GM18867 (cell line): ENCODE data around the gene CYP4Z1.
A peak's percentile ranks its signal among the peaks of the same experiment; 100 is the strongest.
"Not testable (repeated sequence)": the region's sequence is repeated elsewhere in the genome, so short reads cannot be mapped to it uniquely, and the experiment has no call there.

ENCODE experiments used
- ATAC-seq: cut with Tn5 transposase; IDR thresholded peaks from one replicate; pipeline ENCODE4 v1.9.1; 2021; ENCODE audit warnings: mild to moderate bottlenecking, moderate library complexity; ENCODE audit not compliant: unreplicated experiment

CYP4Z1 gene

DNA sequence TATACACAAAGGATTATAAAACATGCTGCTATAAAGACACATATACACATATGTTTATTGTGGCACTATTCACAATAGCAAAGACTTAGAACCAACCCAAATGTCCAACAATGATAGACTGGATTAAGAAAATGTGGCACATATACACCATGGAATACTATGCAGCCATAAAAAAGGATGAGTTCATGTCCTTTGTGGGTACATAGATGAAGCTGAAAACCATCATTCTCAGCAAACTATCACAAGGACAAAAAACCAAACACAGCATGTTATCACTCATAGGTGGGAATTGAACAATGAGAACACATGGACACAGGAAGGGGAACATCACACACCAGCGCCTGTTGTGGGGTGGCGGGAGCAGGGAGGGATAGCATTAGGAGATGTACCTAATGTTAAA lies 60.0 kb downstream of the CYP4Z1 start:
- not testable (repeated sequence) for ATAC-seq

DNA sequence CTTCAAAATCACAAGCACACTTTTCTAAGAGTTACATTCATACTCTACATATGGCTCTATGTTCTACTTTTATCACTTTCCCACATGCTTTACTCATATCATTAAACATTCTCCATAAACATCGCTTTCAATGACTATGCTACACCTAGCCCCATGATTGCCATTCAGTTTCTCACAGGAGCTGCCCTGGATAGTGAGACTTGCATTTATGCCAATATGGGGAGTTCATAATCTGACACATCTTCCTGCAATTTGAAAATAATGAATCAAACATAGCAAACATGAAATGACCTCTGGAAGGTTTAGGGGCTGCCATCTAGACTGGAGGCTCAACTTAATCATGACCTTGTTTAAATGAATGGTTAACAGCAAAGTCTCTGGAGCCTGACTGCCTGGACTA lies 61.2 kb downstream of the CYP4Z1 start:
- ATAC-seq: no peak

DNA sequence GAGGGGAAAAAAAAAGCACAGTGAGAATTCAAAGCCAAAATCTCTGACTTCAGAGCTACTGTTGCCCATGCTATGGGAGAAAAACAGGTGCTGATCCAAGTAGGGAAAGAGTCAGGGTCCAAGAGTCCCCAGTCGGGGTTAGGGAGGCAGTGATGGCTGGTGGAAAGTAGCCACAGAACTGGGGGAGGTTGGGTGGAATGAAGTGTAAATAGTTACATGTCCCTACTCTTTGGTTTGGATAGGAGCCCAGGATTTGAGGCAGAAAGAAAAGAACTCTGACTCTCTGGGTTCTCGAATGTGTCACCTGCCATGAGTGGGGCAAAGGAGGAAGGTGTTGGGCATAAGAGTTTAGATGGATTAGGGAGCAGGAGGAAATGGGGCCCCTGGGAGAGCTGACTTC lies 61.8 kb downstream of the CYP4Z1 start:
- not testable (repeated sequence) for ATAC-seq

DNA sequence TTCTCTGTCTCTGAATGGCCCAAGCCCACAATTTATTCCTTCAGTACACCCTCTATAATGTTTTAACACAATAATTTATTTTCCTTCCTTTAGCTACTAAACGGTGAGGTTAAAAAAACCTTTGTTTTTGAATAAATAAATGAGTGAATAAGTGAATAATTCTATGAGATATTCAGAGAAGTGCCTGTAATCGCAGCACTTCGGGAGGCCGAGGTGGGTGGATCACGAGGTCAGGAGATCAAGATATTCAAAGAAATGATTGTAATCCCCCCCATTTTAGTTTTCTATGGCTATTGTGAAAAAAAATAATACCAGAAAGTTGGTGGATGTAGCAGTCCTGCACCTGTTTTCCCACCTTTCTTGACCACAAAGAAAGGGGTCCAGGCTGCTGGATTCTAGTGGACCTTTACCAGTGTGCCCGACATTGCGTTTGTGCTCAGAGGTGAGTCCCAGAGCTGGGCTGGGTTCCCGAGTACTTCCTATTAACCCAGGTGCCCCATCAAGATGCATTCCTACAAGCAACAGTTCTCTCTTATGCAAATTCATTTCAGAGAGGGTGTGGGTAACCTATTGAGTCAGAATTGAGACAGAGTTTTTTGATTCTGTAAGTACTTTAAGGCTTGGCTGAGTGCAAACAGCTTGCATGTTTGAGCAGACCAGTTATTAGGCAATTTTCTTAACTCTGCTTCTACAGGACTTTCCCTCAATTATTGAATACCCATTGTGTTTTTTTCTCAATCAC lies 62.6 kb downstream of the CYP4Z1 start:
- ATAC-seq: not testable (repeated sequence)

DNA sequence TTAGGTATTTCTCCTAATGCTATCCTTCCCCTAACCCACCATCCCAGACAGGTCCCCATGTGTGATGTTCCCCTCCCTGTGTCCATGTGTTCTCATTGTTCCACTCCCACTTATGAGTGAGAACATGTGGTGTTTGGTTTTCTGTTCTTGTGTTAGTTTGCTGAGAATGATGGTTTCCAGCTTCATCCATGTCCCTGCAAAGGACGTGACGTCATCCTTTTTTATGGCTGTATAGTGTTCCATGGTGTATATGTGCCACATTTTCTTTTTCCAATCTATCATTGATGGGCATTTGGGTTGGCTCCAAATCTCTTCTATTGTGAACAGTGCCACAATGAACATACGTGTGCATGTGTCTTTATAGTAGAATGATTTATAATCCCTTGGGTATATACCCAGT lies 65.6 kb downstream of the CYP4Z1 start:
- ATAC-seq: not testable (repeated sequence)

DNA sequence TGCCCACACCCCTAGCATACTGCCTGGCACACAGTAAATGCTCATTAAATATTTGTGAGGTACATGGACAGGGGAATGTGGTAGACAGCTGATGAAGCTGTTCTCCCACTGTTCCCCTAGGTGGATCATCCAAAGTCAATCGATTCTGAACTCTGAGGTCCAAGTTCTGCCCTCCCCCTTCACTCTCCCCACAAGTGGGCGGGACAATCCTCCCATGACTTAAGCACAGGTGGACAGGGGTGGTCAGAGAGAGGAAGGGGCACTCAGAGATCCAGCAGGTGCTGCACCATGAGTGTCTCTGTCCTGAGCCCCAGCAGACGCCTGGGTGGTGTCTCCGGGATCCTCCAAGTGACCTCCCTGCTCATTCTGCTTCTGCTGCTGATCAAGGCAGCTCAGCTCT lies 70.2 kb downstream of the CYP4Z1 start, which contains the start of gene CYP4A22:
Gene CYP4A22, plus strand, starts transcription at position 244 of the 400 bp plus-strand sequence. Its CDS starts 45 bp downstream, at position 289.
- ATAC-seq: no peak

DNA sequence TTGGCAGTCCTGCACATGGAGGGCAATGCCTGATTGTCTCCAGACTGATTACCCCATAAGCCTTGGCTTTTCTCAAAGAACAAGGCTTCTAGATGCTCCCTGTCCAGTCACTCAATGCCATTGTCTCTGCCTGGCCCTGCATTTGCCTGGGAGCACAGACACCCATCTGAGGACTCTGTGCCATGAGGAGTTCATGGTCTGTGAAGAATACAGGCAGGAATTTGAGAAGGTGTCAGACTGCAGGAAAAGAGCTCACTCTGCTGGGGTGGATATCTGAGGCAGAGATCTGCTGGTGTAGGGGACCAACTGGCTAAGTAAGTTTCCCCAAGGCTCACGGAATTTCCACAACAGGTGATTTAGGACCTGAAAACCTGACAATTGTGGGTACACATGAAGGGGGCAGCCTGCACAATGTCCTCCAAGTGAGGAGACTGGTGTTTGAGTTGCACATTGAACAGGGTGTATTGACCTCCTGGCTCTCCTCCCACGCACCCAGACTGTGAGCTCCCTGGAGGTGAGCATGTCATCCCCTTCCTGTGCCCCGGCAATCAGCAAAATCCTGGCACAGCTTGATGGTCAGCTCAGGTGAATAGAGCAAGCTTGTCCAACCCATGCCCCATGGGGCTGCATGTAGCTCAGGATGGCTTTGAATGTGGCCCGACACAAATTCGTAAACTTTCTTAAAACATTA lies 71.0 kb downstream of the CYP4Z1 start:
- no peak for ATAC-seq

DNA sequence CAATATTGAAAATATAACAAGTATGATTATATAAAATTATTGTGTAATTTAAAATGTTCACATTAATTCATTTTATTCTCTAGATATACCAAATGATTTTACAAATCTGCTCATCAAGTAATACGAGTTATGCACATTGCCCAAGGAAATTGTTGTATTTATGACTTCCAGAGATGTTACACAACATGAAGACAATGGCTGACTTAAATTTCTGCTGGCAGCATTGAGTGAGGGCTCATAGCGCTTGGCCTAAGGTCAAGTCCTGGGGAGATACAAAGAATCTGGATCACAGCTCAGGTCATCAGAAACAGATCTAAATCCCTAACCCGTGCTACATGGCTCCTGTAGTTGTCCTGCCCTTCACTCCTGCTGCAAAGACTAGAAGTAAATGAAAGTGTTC lies 73.3 kb downstream of the CYP4Z1 start:
- ATAC-seq: not testable (repeated sequence)

DNA sequence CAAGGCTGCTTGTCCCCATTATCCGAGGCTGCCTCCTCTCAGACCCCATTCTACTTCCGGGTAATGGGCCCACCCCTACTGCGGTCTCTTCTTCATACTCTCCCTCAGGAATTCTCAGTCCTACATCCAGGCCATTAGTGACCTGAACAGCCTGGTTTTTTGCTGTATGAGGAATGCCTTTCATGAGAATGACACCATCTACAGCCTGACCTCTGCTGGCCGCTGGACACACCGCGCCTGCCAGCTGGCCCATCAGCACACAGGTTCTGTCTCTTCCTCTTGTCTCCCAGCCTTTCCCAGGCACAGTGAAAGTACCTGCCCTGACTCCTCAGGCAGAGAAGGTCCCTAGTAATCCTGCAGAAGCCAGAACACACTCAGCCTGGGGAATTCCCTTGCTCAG lies 76.6 kb downstream of the CYP4Z1 start:
- not testable (repeated sequence) for ATAC-seq

DNA sequence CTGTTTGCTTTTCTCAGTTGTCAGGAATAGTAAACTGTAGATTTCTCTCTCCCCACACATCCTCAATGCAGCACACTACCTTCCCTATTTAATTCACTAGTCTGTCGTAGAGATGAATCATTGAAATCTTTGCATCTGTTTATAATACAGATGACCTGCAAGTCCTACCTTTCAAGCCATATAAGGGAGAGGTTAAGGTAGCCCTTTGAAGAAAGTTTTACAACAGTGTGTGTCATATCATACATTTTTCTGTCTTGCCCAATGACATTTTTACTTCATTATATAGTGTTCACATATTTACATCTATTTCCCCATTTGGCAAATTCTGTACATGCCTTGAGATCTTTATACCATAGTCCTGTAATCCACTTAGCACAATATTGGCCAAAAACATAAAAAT lies 79.5 kb downstream of the CYP4Z1 start:
- ATAC-seq: not testable (repeated sequence)

DNA sequence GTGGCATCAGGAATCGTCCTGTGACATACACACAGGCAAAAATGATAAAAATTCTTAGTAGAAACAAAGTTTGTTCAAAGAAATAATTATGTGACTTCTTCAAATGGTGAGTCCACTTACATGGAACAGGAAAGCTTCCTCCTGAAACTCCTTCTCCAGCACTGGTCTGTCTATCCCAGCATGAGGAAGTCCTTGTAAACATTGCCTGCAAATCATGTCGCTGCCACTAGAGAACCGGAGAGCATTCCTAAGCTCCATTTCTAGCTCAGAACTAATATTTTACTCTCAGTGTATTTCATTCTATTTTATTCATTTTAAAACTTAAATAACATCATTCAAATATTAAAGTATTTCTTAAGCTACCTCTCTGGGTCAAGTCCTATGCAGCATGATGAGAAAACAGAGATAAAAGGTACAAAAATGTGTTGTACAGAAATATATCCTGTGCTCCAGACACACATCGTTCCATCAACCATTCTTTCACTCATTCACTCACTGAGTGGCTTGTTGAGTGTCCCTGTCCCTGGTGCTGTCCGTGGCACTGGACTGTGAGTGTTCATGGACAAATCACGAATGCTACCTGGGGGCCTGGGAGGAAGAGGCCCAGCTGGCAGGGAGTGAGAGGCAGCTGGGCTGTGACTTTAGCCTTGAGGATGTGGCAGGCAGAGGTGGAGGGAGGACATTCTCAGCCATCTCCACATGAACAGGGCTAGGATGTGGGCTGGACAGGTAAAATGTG lies 80.2 kb downstream of the CYP4Z1 start:
- ATAC-seq: no peak

DNA sequence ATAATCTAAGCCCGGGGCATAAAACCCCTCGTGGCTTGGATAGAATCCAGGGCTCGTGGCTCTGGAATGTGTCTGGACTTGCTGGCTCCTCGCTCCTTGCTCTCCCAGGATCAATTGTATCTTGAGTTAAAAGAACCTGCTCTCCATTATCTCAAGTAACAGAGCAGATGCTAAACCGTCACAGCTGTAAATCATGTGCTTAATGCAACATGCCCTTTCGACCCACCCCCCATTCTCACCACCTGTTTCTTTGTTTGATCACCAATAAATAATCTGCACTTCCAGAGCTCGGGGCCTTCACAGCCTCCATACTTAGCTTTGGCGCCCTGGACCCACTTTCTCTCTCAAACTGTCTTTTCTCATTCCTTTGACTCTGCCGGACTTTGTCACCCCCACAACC lies 82.1 kb downstream of the CYP4Z1 start:
- ATAC-seq: not testable (repeated sequence)

DNA sequence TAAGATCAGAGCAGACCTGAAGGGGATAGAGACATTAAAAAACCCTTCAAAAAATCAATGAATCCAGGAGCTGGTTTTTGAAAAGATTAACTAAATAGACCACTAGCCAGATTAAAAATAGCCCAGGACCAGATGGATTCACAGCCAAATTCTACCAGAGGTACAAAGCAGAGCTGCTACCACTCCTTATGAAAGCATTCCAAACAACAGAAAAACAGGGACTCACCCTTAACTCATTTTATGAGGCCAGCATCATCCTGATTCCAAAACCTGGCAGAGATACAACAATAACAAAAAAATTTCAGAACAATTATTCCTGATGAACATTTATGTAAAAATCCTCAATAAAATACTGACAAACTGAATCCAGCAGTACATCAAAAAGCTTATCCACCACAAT lies 89.4 kb downstream of the CYP4Z1 start:
- not testable (repeated sequence) for ATAC-seq

DNA sequence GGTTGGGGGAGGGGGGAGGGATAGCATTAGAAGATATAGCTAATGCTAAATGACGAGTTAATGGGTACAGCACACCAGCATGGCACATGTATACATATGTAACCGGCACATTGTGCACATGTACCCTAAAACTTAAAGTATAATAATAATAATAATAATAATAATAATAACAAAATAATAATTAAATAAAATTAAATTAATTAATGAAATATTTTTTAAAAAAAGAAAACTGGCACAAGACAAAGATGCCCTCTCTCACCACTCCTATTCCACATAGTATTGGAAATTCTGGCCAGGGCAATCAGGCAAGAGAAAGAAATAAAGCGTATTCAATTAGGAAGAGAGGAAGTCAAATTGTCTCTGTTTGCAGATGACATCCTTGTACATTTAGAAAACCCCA lies 90.9 kb downstream of the CYP4Z1 start:
- ATAC-seq: not testable (repeated sequence)

DNA sequence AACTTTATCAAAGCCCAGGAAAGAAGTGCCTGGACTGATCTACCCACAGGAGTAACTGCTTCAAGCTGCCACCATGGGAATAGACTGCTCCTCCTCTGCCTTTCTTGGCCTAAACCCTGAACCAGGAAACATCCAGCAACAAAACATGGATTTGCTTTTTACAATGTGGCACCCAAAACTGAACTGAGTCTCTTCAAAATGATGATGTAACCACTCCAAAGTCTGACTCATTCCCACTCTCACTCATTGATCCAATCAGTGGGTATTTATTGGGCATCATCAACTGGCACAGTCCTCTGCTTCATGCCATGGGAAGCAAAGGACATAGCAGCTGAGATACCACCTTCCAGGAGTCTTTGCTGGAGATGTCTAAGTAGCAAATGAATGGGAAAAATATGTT lies 93.7 kb downstream of the CYP4Z1 start:
- ATAC-seq: no peak

DNA sequence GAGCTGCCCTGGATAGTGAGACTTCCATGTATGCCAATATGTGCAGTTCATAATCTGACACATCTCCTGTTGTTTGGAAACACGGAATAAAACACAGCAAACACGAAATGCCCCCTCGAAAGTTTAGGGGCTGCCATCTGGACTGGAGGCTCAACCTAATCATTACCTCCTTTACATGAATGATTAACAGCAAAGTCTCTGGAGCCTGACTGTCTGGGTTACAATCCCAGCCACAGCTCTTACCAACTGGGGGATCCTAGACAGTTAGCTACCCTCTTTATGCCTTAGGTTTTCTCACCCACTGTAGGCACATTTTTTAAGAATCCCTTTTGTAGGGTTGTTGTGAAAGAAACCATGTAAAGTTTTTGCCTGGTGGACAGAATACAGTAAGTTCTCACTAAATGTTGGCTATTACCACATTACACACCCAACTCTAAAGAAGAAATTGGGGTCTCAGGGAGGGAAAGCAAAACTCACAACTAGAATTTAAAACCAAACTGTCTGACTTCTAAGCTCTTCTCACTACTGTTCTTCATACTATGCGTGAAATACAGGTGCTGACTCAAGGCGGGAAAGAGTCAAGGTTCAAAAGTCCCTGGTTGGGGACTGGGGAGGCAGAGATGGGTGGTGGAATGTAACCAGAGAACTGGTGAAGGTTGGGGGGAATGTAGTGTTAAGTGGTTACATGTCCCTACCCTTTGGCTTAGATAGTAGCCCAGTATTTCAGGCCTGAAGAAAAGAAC lies 94.4 kb downstream of the CYP4Z1 start:
- peak; percentile 68 for ATAC-seq

DNA sequence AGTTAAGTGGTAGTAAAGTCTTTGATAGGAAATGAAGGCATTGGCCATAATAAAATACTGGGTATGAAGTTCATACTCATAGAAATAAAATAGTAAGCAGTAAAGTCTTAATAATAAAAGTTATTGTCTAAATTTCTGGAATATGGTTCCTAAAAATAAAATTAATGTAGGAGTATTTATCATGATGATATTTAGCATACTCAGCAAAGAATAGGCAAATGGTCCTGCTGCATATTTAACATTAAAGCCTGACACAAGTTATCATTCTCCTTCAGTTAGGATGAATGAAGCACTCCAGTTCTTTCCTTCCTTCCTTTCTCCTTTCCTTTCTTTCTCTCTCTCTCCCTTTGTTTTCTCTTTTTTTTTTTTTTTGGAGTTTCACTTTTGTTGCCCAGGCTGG lies 97.5 kb downstream of the CYP4Z1 start:
- no peak for ATAC-seq
